Measurements from ENCODE around the gene NDUFA13. TPM values are rescaled to one million over a fixed set of nuclear protein-coding genes. Genes with fewer than 3 reads are reported as not detected.

NDUFA13 gene
- total RNA-seq (2021; ENCODE audit: unreplicated experiment): 339 TPM
- polyA plus RNA-seq (2012): 415 and 570 TPM in 2 replicates
- Bru-seq, nascent RNA: percentile 91 among the genes with signal in this experiment
- percentile 97 among the genes with signal in this experiment for BruChase-seq, experiment 1, labeled RNA remaining after a 6-hour chase
- BruChase-seq, experiment 2, labeled RNA remaining after a 2-hour chase: percentile 95 among the genes with signal in this experiment
- long read RNA-seq, transcript NDUFA13-204 (5 exons, 991 nt): major isoform, 170 of 191 reads
- long read RNA-seq, partial matches to known transcripts: 20 of 191 reads
- long read RNA-seq, other reads (novel, unspliced or antisense): 1 of 191 reads

DNA sequence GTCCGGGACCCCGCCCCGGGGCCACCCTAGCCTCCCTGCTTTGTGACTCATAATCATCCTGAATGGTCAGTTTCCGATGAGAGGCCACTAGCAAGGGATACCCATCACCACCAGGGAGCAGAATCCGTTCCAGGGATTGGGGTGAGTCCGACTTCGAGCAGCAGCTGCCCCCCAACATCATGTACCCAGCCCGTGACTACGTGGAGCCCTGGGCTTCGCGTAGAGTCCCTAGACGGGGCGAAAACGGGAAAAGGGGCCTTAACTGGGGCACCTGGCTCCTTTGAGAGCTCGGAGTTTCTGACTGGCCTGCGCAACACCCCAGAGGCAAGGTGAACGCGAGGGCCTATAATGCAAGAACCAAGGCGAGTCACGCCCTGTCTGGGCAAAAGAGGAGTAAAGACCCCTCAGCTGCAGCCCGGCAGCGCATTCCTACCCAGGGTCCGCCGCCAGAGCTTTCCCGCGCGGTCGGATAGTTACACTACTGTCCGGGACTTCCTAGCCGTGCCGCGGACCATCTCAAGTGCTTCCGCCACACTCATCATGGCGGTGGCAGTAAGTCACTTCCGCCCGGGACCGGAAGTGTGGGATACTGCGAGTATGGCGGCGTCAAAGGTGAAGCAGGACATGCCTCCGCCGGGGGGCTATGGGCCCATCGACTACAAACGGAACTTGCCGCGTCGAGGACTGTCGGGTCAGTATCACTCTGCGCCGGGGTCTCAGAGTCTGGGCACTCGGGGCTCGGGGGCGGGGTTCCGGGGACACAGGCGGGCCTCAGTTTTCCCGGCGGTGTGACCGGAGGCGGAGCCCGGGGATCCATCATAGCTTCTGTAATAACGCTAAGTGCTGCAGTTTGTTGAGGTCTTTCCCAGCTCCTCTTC, at the start of gene NDUFA13:
Gene NDUFA13, plus strand, starts transcription at position 584 of the 878 bp plus-strand sequence. Its CDS starts 14 bp downstream, at position 598.
- Histone ChIP-seq H3K27me3 (ENCODE audit: insufficient read depth, low read length) (no peaks in the 10 kb centered on the region), H3K4me3 (replicated peaks in 1 of 2; ENCODE audit: low read depth in 1 of 2, low read length in 2 of 2) (peak within 1 kb of the TSS; percentile 69 to 98), H3K36me3 (ENCODE audit: control insufficient read depth in 1 of 2, insufficient read depth in 2 of 2, low read length in 2 of 2) (peaks cover 7 to 15% of the 10 kb centered on the region in 2 experiments; a peak in 3 of 4 replicates), H3K4me2 (ENCODE audit: low read length) (peak within 1 kb of the TSS; percentile 89), H2AFZ (ENCODE audit: low read depth, low read length, poor library complexity, severe bottlenecking) (no peak within 1 kb of the TSS), H3K9me2 (ENCODE audit: insufficient read depth) (no peaks in the 10 kb centered on the region), H3K27ac (ENCODE audit: low read depth, low read length) (peak within 1 kb of the TSS; percentile 88), H3K79me2 (ENCODE audit: insufficient read depth, low read length) (peaks cover 47% of the 10 kb centered on the region), H3K9me3 (ENCODE audit: control insufficient read depth in 1 of 2, insufficient read depth in 1 of 2, low read depth in 1 of 2, low read length in 2 of 2) (no peaks in the 10 kb centered on the region), H3K4me1 (ENCODE audit: control insufficient read depth in 1 of 2, insufficient read depth in 2 of 2, low read length in 2 of 2) (peaks cover 7 to 24% of the 10 kb centered on the region in 2 experiments), H3K9ac (ENCODE audit: low read length) (peak within 1 kb of the TSS; percentile 89), H4K20me1 (ENCODE audit: insufficient read depth) (no peaks in the 10 kb centered on the region)
- CTCF ChIA-PET: interaction anchor here (0.8 to 1.6 kb wide), 4 partner anchors 16 to 128 kb away, joined by 3 to 4 read pairs (median 3); partner anchors contain the start of gene GMIP
- RAD21 ChIA-PET (ENCODE audit: low non-redundant PET in 1 of 2, low total read pairs in 2 of 2, uncharacterized antibody in 2 of 2, unreplicated experiment in 2 of 2): interaction anchor here in 1 of 2 experiments (0.9 kb wide), 1 partner anchor 26 kb away, joined by 3 read pairs; no protein-coding TSS in a partner anchor
- intact Hi-C loops (cut with micrococcal nuclease): no loop called here
- DNase-seq (ENCODE audit: low read depth, low spot score): peak; percentile 85
- POLR2A ChIA-PET: interaction anchor here (0.6 to 1.5 kb wide), 3 partner anchors 25 to 151 kb away, joined by 3 to 4 read pairs (median 3); partner anchors contain the start of gene GATAD2A
- peak; percentile 85 for ATAC-seq
- TSS peak; percentile 91 for BruUV-seq (replicated peaks)
- TF ChIP-seq CBX3 (IDR thresholded peaks at IDR 0.05; ENCODE audit: low read depth) (0 out of 2 replicates have a peak, but pooled peaks have one; percentile 10), EGR1 (IDR thresholded peaks at IDR 0.05; ENCODE audit: low read depth) (peak; percentile 84), FOSL1 (IDR thresholded peaks at IDR 0.05; ENCODE audit: low read depth) (no peak), ELF1 (IDR thresholded peaks at IDR 0.05; ENCODE audit: borderline replicate concordance, low read depth) (peak; percentile 100), JUND (IDR thresholded peaks at IDR 0.05) (no peak), YY1 (IDR thresholded peaks at IDR 0.05; ENCODE audit: extremely low read depth, insufficient replicate concordance, low read depth, low read length) (peak; percentile 99), EZH2phosphoT487 (IDR thresholded peaks at IDR 0.05; ENCODE audit: borderline replicate concordance) (no peak), ZNF274 (IDR thresholded peaks at IDR 0.05; ENCODE audit: low read depth, low read length) (no peak), POLR2A (IDR thresholded peaks at IDR 0.05; ENCODE audit: borderline replicate concordance, extremely low read depth, insufficient read depth, insufficient read length) (peak; percentile 89), SRF (IDR thresholded peaks at IDR 0.05; ENCODE audit: low read depth) (no peak), POLR2AphosphoS5 (IDR thresholded peaks at IDR 0.05; ENCODE audit: low read depth, low read length) (peak; percentile 97), SIN3A (IDR thresholded peaks at IDR 0.05; ENCODE audit: low read depth) (0 out of 2 replicates have a peak, but pooled peaks have one; percentile 22), ZFX (IDR thresholded peaks at IDR 0.05) (peak; percentile 82; the same call in 1 of the 2 replicates), SP1 (IDR thresholded peaks at IDR 0.05; ENCODE audit: low read depth) (no peak), TCF7L2 (IDR thresholded peaks at IDR 0.05; ENCODE audit: borderline replicate concordance, extremely low read depth, insufficient read depth, insufficient read length) (peak; percentile 58), RAD21 (IDR thresholded peaks at IDR 0.05; ENCODE audit: low read depth) (no peak)
- TF ChIP-seq, protein P1, sequence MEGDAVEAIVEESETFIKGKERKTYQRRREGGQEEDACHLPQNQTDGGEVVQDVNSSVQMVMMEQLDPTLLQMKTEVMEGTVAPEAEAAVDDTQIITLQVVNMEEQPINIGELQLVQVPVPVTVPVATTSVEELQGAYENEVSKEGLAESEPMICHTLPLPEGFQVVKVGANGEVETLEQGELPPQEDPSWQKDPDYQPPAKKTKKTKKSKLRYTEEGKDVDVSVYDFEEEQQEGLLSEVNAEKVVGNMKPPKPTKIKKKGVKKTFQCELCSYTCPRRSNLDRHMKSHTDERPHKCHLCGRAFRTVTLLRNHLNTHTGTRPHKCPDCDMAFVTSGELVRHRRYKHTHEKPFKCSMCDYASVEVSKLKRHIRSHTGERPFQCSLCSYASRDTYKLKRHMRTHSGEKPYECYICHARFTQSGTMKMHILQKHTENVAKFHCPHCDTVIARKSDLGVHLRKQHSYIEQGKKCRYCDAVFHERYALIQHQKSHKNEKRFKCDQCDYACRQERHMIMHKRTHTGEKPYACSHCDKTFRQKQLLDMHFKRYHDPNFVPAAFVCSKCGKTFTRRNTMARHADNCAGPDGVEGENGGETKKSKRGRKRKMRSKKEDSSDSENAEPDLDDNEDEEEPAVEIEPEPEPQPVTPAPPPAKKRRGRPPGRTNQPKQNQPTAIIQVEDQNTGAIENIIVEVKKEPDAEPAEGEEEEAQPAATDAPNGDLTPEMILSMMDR (IDR thresholded peaks at IDR 0.05 in 2 of 3, conservative IDR thresholded peaks at IDR 0.05 in 1 of 3; ENCODE audit: borderline replicate concordance in 1 of 3, insufficient read depth in 1 of 3, low read depth in 2 of 3, low read length in 2 of 3): peak in 2 of 3 experiments; percentile 33 to 45; a peak in 4 of 6 replicates
- TF ChIP-seq, protein P2, sequence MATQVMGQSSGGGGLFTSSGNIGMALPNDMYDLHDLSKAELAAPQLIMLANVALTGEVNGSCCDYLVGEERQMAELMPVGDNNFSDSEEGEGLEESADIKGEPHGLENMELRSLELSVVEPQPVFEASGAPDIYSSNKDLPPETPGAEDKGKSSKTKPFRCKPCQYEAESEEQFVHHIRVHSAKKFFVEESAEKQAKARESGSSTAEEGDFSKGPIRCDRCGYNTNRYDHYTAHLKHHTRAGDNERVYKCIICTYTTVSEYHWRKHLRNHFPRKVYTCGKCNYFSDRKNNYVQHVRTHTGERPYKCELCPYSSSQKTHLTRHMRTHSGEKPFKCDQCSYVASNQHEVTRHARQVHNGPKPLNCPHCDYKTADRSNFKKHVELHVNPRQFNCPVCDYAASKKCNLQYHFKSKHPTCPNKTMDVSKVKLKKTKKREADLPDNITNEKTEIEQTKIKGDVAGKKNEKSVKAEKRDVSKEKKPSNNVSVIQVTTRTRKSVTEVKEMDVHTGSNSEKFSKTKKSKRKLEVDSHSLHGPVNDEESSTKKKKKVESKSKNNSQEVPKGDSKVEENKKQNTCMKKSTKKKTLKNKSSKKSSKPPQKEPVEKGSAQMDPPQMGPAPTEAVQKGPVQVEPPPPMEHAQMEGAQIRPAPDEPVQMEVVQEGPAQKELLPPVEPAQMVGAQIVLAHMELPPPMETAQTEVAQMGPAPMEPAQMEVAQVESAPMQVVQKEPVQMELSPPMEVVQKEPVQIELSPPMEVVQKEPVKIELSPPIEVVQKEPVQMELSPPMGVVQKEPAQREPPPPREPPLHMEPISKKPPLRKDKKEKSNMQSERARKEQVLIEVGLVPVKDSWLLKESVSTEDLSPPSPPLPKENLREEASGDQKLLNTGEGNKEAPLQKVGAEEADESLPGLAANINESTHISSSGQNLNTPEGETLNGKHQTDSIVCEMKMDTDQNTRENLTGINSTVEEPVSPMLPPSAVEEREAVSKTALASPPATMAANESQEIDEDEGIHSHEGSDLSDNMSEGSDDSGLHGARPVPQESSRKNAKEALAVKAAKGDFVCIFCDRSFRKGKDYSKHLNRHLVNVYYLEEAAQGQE (IDR thresholded peaks at IDR 0.05; ENCODE audit: low read depth): no peak
- TF ChIP-seq, protein P3, sequence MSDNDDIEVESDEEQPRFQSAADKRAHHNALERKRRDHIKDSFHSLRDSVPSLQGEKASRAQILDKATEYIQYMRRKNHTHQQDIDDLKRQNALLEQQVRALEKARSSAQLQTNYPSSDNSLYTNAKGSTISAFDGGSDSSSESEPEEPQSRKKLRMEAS (IDR thresholded peaks at IDR 0.05): peak; percentile 73

Data from HCT116 (cell line).